Measurements from ENCODE around the gene SHB.

GRCh38 chr9:38004809-38005560 is 64.0 kb downstream of the SHB start:
- TF ChIP-seq, protein P1, sequence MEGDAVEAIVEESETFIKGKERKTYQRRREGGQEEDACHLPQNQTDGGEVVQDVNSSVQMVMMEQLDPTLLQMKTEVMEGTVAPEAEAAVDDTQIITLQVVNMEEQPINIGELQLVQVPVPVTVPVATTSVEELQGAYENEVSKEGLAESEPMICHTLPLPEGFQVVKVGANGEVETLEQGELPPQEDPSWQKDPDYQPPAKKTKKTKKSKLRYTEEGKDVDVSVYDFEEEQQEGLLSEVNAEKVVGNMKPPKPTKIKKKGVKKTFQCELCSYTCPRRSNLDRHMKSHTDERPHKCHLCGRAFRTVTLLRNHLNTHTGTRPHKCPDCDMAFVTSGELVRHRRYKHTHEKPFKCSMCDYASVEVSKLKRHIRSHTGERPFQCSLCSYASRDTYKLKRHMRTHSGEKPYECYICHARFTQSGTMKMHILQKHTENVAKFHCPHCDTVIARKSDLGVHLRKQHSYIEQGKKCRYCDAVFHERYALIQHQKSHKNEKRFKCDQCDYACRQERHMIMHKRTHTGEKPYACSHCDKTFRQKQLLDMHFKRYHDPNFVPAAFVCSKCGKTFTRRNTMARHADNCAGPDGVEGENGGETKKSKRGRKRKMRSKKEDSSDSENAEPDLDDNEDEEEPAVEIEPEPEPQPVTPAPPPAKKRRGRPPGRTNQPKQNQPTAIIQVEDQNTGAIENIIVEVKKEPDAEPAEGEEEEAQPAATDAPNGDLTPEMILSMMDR (IDR thresholded peaks at IDR 0.05) = no peak
- no peak for TF ChIP-seq POLR2A (IDR thresholded peaks at IDR 0.05)
